Hematopoietic multipotent progenitor cell treated with erythropoietin and hydrocortisone succinate and interleukin-3 and kit ligand, for 15 days (in vitro differentiated cells): ENCODE data around the gene ZBTB7A.

ENCODE experiments used
- DNase-seq: peaks from one replicate; pipeline ENCODE4 v3.0.0-alpha.2; 2015; ENCODE audit warnings: low spot score

Gene ZBTB7A

GRCh38 chr19:4067396-4068046 is 822 bp upstream of the ZBTB7A start:
- no peak for DNase-seq

DNA sequence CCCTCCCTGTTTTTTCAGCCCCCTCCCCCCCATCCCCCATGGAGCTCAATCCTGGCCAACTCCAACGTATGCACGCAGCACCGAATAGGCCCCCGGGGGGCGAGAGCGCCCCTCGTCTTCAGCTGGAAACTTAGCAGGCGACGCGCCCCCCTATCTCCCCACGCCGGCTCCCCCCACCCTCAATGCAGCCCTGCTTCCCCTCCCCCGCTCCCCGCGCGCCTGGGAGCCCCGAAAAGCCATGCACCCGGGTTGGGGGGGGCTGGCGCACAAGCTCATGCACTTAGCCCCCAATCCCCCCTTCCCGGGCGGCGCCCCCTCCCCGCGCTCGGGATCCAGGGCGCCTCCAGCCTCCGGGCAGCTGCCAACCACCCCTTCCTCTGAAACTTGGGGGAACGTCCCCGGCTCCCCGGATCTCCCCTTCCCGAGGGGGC is 508 bp downstream of the ZBTB7A start:
- no peak for DNase-seq

GRCh38 chr19:4065430-4066175 is 1.1 kb downstream of the ZBTB7A start:
- DNase-seq: peak; percentile 95

DNA sequence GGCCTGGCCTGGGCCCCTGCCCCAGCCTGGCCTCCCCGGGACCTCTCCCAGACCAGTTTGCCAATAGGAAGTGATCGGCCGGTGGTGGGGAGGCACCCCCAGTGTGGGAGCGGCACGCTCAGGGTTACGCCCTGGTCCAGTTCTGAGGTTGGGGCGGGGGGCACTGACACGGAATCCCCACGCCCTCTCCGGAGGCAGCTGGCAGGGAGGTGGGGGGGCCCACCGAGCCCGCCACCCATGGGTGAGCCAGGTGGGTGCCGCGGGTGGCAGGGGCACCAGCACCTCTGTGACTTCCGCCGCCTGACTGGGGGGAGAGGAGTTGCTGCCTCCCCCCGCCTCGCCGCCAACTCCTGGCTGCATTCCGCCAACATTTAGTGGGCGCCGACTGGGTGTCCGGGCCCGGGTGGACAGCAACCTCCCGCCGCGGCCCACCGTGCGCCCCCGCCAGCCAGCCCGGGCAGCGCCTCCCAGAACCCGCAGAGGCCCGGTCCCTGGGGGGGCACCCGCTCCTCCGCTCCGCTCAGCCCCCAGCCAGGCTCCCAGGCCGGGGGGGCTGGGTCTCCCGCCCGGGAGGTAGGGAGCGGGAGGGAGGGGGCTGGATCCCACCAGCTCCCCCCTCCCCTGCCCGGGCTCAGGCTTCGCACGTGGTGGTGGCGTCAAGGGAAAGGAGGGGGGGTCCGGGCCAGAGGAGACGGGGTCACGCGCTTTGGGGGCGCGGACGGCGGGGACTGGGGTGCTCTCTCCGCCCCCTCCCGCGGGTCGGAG is 2.0 kb downstream of the ZBTB7A start:
- no peak for DNase-seq

- no peak for DNase-seq
Observed at GRCh38 chr19:4064149-4064495, 2.6 kb downstream of the ZBTB7A start.

DNA sequence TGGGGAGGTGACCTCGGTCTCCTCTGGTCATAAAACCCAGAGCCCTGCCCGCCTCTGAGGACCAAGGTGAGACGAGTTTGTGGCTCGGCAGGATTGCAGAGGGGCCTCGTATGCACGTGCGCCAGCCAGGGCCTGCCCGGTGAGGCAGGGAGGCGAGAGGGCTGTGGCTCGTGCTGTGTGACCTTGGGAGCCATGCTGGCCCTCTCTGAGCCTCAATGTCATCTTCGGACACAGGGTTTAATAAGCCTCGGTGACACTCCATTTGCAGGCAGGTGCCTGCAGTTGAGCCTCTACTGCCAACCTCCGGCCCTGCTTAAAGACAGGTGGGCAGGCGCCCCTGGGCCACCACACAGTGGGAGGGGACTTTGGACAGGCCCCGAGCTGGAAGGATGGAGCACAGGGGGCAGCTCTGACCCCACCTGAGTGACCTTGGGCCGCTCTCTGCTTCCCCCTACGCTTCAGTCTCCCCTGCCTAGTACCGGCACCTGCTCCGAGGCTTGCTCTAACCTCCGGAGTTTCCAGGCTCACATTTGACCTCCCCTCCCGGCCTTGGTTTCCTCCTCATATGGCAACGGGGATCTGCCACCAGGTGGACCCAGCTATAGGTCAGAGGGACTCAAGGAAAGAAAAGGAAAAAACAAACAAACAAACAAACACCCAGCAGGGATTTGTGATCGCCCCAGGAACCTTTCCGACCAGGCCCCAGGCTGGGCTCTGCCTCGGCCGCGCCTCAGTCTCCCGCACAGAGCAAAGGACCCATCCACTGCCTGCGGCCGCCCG is 3.1 kb downstream of the ZBTB7A start:
- no peak for DNase-seq

- no peak for DNase-seq
Observed at GRCh38 chr19:4062419-4063368, 4.0 kb downstream of the ZBTB7A start.

DNA sequence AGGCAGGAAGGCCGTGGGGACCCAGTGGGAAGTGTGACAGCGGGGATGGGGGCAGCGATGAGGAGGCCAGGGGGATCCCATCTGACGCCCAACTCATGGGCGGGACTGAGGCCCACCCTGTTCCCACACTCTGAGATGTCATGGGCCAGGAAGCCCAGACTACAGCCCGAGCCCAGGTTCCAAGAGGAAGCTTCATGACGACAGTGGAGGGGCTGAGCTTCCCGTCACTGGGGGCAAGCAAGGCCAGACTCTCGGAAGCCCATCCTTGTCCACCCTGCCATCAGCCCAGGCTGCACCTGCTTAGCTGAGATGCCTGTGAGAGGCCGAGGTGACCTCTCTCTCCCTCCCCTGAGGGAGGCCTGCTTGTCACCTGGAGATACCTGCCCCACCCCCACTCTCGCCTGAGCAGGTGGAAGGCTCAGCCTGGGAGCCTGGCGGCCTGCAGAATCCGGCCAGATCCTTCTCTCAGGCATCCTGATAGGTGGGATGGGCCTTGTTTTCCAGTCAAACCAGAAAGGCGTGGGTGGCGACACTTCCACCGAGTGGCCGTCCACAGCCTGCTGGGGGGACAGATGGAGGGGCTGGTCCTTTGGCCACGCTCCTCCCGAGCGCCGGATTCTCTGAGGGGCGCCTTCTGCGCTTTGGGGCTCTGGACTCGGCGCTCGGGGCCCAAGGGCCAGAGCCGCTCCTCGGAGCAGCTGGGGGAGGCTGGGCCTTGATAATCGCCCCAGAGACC is 4.8 kb downstream of the ZBTB7A start:
- no peak for DNase-seq

- DNase-seq: peak; percentile 31
Observed at GRCh38 chr19:4061178-4061682, 5.5 kb downstream of the ZBTB7A start.

DNA sequence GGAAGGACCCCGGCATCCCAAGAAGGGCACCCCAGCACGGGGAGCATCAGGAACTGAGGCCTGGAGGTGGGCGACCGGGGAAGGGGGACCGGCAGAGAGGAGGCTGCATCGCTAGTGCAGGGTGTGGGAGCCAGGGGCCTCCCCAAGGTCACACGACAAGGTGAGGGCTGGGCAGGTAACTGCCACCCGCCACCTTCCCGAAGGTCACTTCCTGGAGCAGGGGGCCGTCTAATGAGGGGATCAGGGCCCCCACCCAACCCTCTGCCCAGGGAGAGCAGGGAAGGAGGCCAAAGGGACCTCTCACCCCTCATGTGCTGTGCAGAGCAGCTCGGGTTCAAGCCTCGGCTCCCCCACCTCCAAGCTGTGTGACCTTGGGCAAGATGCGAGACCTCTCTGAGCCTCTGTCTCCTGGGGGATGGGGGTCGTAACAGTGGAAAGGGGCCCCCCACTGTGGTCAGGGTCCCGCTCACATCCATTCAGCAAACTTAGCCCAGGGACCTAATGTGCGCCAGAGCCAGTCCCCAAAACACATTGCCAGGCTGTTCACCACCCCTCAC is 6.0 kb downstream of the ZBTB7A start:
- no peak for DNase-seq

GRCh38 chr19:4059891-4060620 is 6.6 kb downstream of the ZBTB7A start:
- DNase-seq: no peak

- no peak for DNase-seq
Observed at GRCh38 chr19:4059453-4059871, 7.2 kb downstream of the ZBTB7A start.

- DNase-seq: no peak
Observed at GRCh38 chr19:4058693-4059452, 7.8 kb downstream of the ZBTB7A start.

GRCh38 chr19:4057931-4058692 is 8.6 kb downstream of the ZBTB7A start:
- DNase-seq: peak; percentile 47

DNA sequence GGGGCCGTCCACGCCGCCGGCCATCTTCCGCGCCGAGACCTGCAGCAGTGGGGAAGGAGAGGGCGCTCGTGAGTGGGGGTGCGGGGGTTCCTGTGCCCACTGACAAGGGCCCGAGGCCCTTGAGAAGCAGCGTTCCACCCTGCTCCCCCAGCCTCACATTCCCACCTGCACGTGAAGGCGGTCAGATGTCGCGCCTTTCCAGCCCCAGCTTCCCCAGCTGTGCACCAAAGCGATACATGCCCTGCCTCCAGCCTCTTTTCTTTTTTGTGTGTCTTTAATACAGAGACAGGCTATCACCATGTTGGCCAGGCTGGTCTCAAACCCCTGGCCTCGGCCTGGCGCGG is 11.5 kb downstream of the ZBTB7A start:
- no peak for DNase-seq

GRCh38 chr19:4054441-4055208 is 12.1 kb downstream of the ZBTB7A start:
- DNase-seq: no peak
